HepG2 (cell line): ENCODE data around the gene CLPTM1. TPM values are rescaled to one million over a fixed set of nuclear protein-coding genes. Genes with fewer than 3 reads are reported as not detected.
"Not testable (repeated sequence)": the region's sequence is repeated elsewhere in the genome, so short reads cannot be mapped to it uniquely, and the experiment has no call there.

Experiments
- AGO2 ChIP-seq: fragments of 200-400 bp; formaldehyde crosslinking; optimal IDR thresholded peaks from 2 replicates; pipeline ENCODE3; 2017; ENCODE audit warnings: mild to moderate bottlenecking, low read depth, low read length, moderate library complexity
- BRD4 ChIP-seq: sonication (generic); formaldehyde crosslinking; IDR thresholded peaks from 2 replicates; pipeline ENCODE4 v1.4.0; 2020; ENCODE audit warnings: missing genetic modification reagents
- ELF3 ChIP-seq: IDR thresholded peaks from 2 replicates; pipeline ENCODE4 v1.6.1; 2016; ENCODE audit warnings: missing genetic modification reagents, missing compliant biosample characterization
- KDM2A ChIP-seq: sonication (generic); formaldehyde crosslinking; IDR thresholded peaks from 2 replicates; pipeline ENCODE4 v1.4.0; 2020; ENCODE audit warnings: low read depth, missing genetic modification reagents, borderline replicate concordance
- NR2F6 ChIP-seq, 2 experiments: IDR thresholded peaks; 2 replicates each; pipeline ENCODE4 v1.6.1; 2016; ENCODE audit warnings: antibody characterized with exemption in 1 of 2, mild to moderate bottlenecking in 1 of 2
- RXRB ChIP-seq: IDR thresholded peaks from 2 replicates; pipeline ENCODE4 v1.6.1; 2016; ENCODE audit warnings: borderline replicate concordance, missing genetic modification reagents, missing compliant biosample characterization
- ZBTB20 ChIP-seq: sonication (generic); formaldehyde crosslinking; IDR thresholded peaks from 2 replicates; pipeline ENCODE4 v1.8.1; 2023; ENCODE audit warnings: missing genetic modification reagents, low read depth, mild to moderate bottlenecking, borderline replicate concordance
- ZNF263 ChIP-seq: sonication (generic); formaldehyde crosslinking; IDR thresholded peaks from 2 replicates; pipeline ENCODE4 v1.4.0; 2020; ENCODE audit warnings: missing genetic modification reagents
- ZNF264 ChIP-seq: sonication (generic); formaldehyde crosslinking; IDR thresholded peaks from 2 replicates; pipeline ENCODE4 v1.4.0; 2020; ENCODE audit warnings: missing genetic modification reagents
- ZNF331 ChIP-seq: sonication (generic); formaldehyde crosslinking; IDR thresholded peaks from 2 replicates; pipeline ENCODE4 v1.4.0; 2020; ENCODE audit warnings: missing genetic modification reagents
- ZNF33B ChIP-seq: sonication (generic); formaldehyde crosslinking; IDR thresholded peaks from 2 replicates; pipeline ENCODE4 v1.5.1; 2020; ENCODE audit warnings: mild to moderate bottlenecking, missing genetic modification reagents
- ZNF543 ChIP-seq: sonication (generic); formaldehyde crosslinking; IDR thresholded peaks from 2 replicates; pipeline ENCODE4 v1.4.0; 2020; ENCODE audit warnings: mild to moderate bottlenecking, missing genetic modification reagents
- ZNF605 ChIP-seq: sonication (generic); formaldehyde crosslinking; IDR thresholded peaks from 2 replicates; pipeline ENCODE4 v1.8.0; 2022; ENCODE audit warnings: mild to moderate bottlenecking, missing genetic modification reagents
- ZNF746 ChIP-seq: sonication (generic); formaldehyde crosslinking; IDR thresholded peaks from 2 replicates; pipeline ENCODE4 v1.8.0; 2022; ENCODE audit warnings: mild to moderate bottlenecking, missing genetic modification reagents
- polyA plus RNA-seq, 8 experiments: library from polyadenylated mRNA; depleted of rRNA in 3 of 8; stranded (reverse) in 7 of 8; unstranded in 1 of 8; fragments of >200 nt; fragmentation: Illumina TruSeq in 4 of 8; extraction: Trizol in 4 of 8; gene quantifications; 2 replicates each; pipeline versions ENCODE4 v1.2.1 to v1.2.3, GENCODE V29; 2011 to 2016; ENCODE audit warnings: low read depth in 4 of 8, missing spikeins in 1 of 8, mixed read lengths in 1 of 8; ENCODE audit not compliant: insufficient read depth in 1 of 8
- total RNA-seq, 5 experiments: library from RNA; depleted of rRNA; stranded (reverse); fragments of >200 nt; fragmentation: Illumina TruSeq; extraction: Trizol; gene quantifications; 2 replicates each; pipeline ENCODE4 v1.2.3, GENCODE V29; 2016; ENCODE audit warnings: low read depth in 1 of 5
- TF ChIP-seq, protein P1 (sequence below): sonication (generic); formaldehyde crosslinking; IDR thresholded peaks from 2 replicates; pipeline ENCODE4 v1.4.0; 2020; ENCODE audit warnings: missing genetic modification reagents
- TF ChIP-seq, protein P2 (sequence below): sonication (generic); formaldehyde crosslinking; IDR thresholded peaks from 2 replicates; pipeline ENCODE4 v1.5.0; 2020; ENCODE audit warnings: mild to moderate bottlenecking, missing genetic modification reagents
- TF ChIP-seq, protein P3 (sequence below): sonication (generic); formaldehyde crosslinking; IDR thresholded peaks from 2 replicates; pipeline ENCODE4 v1.5.0; 2020; ENCODE audit warnings: mild to moderate bottlenecking, missing genetic modification reagents, borderline replicate concordance
- TF ChIP-seq, protein P4 (sequence below): sonication (generic); formaldehyde crosslinking; IDR thresholded peaks from 2 replicates; pipeline ENCODE4 v1.5.1; 2020; ENCODE audit warnings: missing genetic modification reagents, mild to moderate bottlenecking, borderline replicate concordance
- TF ChIP-seq, protein P5 (sequence below): sonication (generic); formaldehyde crosslinking; IDR thresholded peaks from 2 replicates; pipeline ENCODE4 v1.9.0; 2022; ENCODE audit warnings: missing genetic modification reagents, mild to moderate bottlenecking, borderline replicate concordance

CLPTM1 gene
- total and polyA plus RNA-seq, 2 of the 13 experiments (the other 11 are each of a cell fraction or from before 2014, with no cell fraction given), result 34.9 to 42.8 TPM

DNA sequence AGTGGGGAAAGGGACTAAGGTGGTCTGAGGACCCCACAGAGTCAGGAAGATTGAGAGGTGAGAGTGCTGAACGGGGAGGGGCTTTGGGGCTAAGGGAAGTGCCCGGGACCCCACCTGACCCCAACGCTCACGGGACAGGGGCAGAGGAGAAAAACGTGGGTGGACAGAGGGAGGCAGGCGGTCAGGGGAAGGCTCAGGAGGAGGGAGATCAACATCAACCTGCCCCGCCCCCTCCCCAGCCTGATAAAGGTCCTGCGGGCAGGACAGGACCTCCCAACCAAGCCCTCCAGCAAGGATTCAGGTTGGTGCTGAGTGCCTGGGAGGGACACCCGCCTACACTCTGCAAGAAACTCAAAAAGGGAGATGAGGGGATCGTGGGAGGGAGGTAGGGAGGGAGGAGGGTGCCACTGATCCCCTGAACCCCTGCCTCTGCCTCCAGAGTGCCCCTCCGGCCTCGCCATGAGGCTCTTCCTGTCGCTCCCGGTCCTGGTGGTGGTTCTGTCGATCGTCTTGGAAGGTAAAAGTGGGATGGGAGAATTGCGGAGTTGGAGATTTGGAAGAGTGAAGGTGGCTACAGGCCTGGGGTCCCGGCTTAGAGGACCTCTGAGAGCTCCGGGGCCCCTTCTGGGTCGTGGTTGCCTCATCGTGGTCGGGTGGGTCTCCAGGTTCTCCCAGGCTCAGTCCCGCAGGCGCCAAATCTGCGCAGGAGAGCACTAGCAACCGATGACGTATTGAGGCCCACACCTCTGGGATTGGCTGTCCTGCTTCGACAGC, 40.6 kb upstream of the CLPTM1 start, which contains the start of gene APOC1 (continued):
- TF ChIP-seq RXRB (CRISPR knock-in tag) (peak; percentile 37), KDM2A (peak; percentile 18; the same call in 1 of the 2 replicates), ZNF263 (CRISPR knock-in tag) (peak; percentile 95), ZNF33B (CRISPR knock-in tag) (0 out of 2 replicates have a peak, but pooled peaks have one; percentile 52), ZNF605 (0 out of 2 replicates have a peak, but pooled peaks have one; percentile 55), ZNF264 (CRISPR knock-in tag) (0 out of 2 replicates have a peak, but pooled peaks have one; percentile 28), ZNF543 (CRISPR knock-in tag) (0 out of 2 replicates have a peak, but pooled peaks have one; percentile 20), ELF3 (0 out of 2 replicates have a peak, but pooled peaks have one; percentile 9), ZNF331 (0 out of 2 replicates have a peak, but pooled peaks have one; percentile 20), AGO2 (peak; percentile 53), ZNF746 (CRISPR knock-in tag) (peak; percentile 75), NR2F6 (CRISPR knock-in tag; IDR thresholded peaks at IDR 0.05) (peak; percentile 23; the same call in 1 of the 2 replicates), ZBTB20 (CRISPR knock-in tag) (0 out of 2 replicates have a peak, but pooled peaks have one; percentile 5), BRD4 (0 out of 2 replicates have a peak, but pooled peaks have one; percentile 39)
- TF ChIP-seq, protein P1, sequence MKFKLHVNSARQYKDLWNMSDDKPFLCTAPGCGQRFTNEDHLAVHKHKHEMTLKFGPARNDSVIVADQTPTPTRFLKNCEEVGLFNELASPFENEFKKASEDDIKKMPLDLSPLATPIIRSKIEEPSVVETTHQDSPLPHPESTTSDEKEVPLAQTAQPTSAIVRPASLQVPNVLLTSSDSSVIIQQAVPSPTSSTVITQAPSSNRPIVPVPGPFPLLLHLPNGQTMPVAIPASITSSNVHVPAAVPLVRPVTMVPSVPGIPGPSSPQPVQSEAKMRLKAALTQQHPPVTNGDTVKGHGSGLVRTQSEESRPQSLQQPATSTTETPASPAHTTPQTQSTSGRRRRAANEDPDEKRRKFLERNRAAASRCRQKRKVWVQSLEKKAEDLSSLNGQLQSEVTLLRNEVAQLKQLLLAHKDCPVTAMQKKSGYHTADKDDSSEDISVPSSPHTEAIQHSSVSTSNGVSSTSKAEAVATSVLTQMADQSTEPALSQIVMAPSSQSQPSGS (CRISPR knock-in tag), result peak; percentile 29; the same call in 1 of the 2 replicates
- TF ChIP-seq, protein P2, sequence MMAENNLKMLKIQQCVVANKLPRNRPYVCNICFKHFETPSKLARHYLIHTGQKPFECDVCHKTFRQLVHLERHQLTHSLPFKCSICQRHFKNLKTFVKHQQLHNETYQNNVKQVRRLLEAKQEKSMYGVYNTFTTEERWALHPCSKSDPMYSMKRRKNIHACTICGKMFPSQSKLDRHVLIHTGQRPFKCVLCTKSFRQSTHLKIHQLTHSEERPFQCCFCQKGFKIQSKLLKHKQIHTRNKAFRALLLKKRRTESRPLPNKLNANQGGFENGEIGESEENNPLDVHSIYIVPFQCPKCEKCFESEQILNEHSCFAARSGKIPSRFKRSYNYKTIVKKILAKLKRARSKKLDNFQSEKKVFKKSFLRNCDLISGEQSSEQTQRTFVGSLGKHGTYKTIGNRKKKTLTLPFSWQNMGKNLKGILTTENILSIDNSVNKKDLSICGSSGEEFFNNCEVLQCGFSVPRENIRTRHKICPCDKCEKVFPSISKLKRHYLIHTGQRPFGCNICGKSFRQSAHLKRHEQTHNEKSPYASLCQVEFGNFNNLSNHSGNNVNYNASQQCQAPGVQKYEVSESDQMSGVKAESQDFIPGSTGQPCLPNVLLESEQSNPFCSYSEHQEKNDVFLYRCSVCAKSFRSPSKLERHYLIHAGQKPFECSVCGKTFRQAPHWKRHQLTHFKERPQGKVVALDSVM, result 0 out of 2 replicates have a peak, but pooled peaks have one; percentile 13
- TF ChIP-seq, protein P3, sequence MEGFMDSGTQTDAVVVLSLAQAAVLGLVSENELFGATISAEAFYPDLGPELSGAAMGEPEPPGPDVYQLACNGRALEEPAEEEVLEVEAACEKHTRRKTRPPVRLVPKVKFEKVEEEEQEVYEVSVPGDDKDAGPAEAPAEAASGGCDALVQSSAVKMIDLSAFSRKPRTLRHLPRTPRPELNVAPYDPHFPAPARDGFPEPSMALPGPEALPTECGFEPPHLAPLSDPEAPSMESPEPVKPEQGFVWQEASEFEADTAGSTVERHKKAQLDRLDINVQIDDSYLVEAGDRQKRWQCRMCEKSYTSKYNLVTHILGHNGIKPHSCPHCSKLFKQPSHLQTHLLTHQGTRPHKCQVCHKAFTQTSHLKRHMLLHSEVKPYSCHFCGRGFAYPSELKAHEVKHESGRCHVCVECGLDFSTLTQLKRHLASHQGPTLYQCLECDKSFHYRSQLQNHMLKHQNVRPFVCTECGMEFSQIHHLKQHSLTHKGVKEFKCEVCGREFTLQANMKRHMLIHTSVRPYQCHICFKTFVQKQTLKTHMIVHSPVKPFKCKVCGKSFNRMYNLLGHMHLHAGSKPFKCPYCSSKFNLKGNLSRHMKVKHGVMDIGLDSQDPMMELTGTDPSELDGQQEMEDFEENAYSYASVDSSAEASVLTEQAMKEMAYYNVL (CRISPR knock-in tag), result 0 out of 2 replicates have a peak, but pooled peaks have one; percentile 48
- TF ChIP-seq NR2F6 (IDR thresholded peaks at IDR 0.05), result not testable (repeated sequence)
- TF ChIP-seq, protein P4, sequence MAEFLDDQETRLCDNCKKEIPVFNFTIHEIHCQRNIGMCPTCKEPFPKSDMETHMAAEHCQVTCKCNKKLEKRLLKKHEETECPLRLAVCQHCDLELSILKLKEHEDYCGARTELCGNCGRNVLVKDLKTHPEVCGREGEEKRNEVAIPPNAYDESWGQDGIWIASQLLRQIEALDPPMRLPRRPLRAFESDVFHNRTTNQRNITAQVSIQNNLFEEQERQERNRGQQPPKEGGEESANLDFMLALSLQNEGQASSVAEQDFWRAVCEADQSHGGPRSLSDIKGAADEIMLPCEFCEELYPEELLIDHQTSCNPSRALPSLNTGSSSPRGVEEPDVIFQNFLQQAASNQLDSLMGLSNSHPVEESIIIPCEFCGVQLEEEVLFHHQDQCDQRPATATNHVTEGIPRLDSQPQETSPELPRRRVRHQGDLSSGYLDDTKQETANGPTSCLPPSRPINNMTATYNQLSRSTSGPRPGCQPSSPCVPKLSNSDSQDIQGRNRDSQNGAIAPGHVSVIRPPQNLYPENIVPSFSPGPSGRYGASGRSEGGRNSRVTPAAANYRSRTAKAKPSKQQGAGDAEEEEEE (CRISPR knock-in tag), result 0 out of 2 replicates have a peak, but pooled peaks have one; percentile 70
- TF ChIP-seq, protein P5, sequence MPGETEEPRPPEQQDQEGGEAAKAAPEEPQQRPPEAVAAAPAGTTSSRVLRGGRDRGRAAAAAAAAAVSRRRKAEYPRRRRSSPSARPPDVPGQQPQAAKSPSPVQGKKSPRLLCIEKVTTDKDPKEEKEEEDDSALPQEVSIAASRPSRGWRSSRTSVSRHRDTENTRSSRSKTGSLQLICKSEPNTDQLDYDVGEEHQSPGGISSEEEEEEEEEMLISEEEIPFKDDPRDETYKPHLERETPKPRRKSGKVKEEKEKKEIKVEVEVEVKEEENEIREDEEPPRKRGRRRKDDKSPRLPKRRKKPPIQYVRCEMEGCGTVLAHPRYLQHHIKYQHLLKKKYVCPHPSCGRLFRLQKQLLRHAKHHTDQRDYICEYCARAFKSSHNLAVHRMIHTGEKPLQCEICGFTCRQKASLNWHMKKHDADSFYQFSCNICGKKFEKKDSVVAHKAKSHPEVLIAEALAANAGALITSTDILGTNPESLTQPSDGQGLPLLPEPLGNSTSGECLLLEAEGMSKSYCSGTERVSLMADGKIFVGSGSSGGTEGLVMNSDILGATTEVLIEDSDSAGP, result peak; percentile 44; the same call in 1 of the 2 replicates
